22Rv1 (cell line): ENCODE data around the gene ZNF610.

Experiments
- CTCF ChIP-seq: fragments of 450-650 bp; IDR thresholded peaks from 2 replicates; pipeline ENCODE4 v1.5.1; 2017; ENCODE audit warnings: mild to moderate bottlenecking
- ZFX ChIP-seq: fragments of 450-650 bp; IDR thresholded peaks from 2 replicates; pipeline ENCODE4 v1.6.1; 2017; ENCODE audit warnings: antibody characterized with exemption, borderline replicate concordance

GRCh38 chr19:52296400-52296772 lies 39.7 kb upstream of the ZNF610 start:
- TF ChIP-seq CTCF = no peak
- TF ChIP-seq ZFX = no peak
